DND-41 (cell line): ENCODE measurements around the gene DOCK3.

Source experiments
- CTCF ChIP-seq: IDR thresholded peaks from 2 replicates; pipeline ENCODE4 v1.5.1; 2012; ENCODE audit warnings: borderline replicate concordance, low read length, moderate library complexity, mild to moderate bottlenecking; ENCODE audit not compliant: poor library complexity, severe bottlenecking; ENCODE audit errors: extremely low read depth
- EZH2 ChIP-seq: IDR thresholded peaks from 3 replicates; pipeline ENCODE4 v1.6.1; 2012; ENCODE audit warnings: borderline replicate concordance, low read depth, mild to moderate bottlenecking, moderate library complexity, low read length, inconsistent platforms; ENCODE audit not compliant: severe bottlenecking

- TF ChIP-seq CTCF (no peak), EZH2 (no peak)
Observed at GRCh38 chr3:51031666-51032065, 356.9 kb downstream of the DOCK3 start.
